HepG2 (cell line): ENCODE data around the gene TADA3. TPM values are rescaled to one million over a fixed set of nuclear protein-coding genes. Genes with fewer than 3 reads are reported as not detected.
A peak's percentile ranks its signal among the peaks of the same experiment; 100 is the strongest.

Experiments
- ARID5B ChIP-seq: IDR thresholded peaks from 2 replicates; pipeline ENCODE4 v1.4.0; 2020; ENCODE audit warnings: mild to moderate bottlenecking, missing genetic modification reagents
- ATF3 ChIP-seq: sonication (generic); formaldehyde crosslinking; IDR thresholded peaks from 2 replicates; pipeline ENCODE4 v1.4.0; 2020; ENCODE audit warnings: missing genetic modification reagents
- BHLHE40 ChIP-seq: IDR thresholded peaks from 2 replicates; pipeline ENCODE4 v1.6.1; 2011; ENCODE audit warnings: low read length, improper control_type of control experiment
- BORCS8-MEF2B ChIP-seq: sonication (generic); formaldehyde crosslinking; IDR thresholded peaks from 2 replicates; pipeline ENCODE4 v1.8.0; 2022; ENCODE audit warnings: mild to moderate bottlenecking, missing genetic modification reagents
- CEBPG ChIP-seq: IDR thresholded peaks from 2 replicates; pipeline ENCODE4 v1.6.1; 2016
- HINFP ChIP-seq: sonication (generic); formaldehyde crosslinking; IDR thresholded peaks from 2 replicates; pipeline ENCODE4 v1.4.0; 2020; ENCODE audit warnings: low read depth, mild to moderate bottlenecking, missing genetic modification reagents
- ISL2 ChIP-seq: sonication (generic); formaldehyde crosslinking; IDR thresholded peaks from 2 replicates; pipeline ENCODE4 v1.5.0; 2020; ENCODE audit warnings: missing genetic modification reagents
- MLLT10 ChIP-seq: sonication (generic); formaldehyde crosslinking; IDR thresholded peaks from 2 replicates; pipeline ENCODE4 v1.4.0; 2020; ENCODE audit warnings: missing genetic modification reagents
- MTF2 ChIP-seq: sonication (generic); formaldehyde crosslinking; IDR thresholded peaks from 2 replicates; pipeline ENCODE4 v1.5.0; 2020; ENCODE audit warnings: missing genetic modification reagents, borderline replicate concordance
- TEAD3 ChIP-seq: optimal IDR thresholded peaks from 2 replicates; pipeline ENCODE3; 2016; ENCODE audit warnings: borderline replicate concordance
- YEATS4 ChIP-seq: sonication (generic); formaldehyde crosslinking; IDR thresholded peaks from 2 replicates; pipeline ENCODE4 v1.4.0; 2020; ENCODE audit warnings: missing genetic modification reagents, borderline replicate concordance
- YY1 ChIP-seq: IDR thresholded peaks from 2 replicates; pipeline ENCODE4 v1.6.1; 2011; ENCODE audit warnings: low read length, low read depth, moderate library complexity, mild to moderate bottlenecking; ENCODE audit not compliant: insufficient read depth, insufficient replicate concordance
- ZBTB25 ChIP-seq: IDR thresholded peaks from 2 replicates; pipeline ENCODE4 v1.6.1; 2018; ENCODE audit warnings: missing genetic modification reagents
- ZEB1 ChIP-seq: IDR thresholded peaks from 2 replicates; pipeline ENCODE4 v1.6.1; 2012; ENCODE audit warnings: mild to moderate bottlenecking, low read depth, inconsistent platforms; ENCODE audit not compliant: insufficient replicate concordance
- ZNF230 ChIP-seq: sonication (generic); formaldehyde crosslinking; IDR thresholded peaks from 2 replicates; pipeline ENCODE4 v1.4.0; 2020; ENCODE audit warnings: mild to moderate bottlenecking, missing genetic modification reagents
- ZNF232 ChIP-seq: sonication (generic); formaldehyde crosslinking; IDR thresholded peaks from 2 replicates; pipeline ENCODE4 v1.4.0; 2020; ENCODE audit warnings: missing genetic modification reagents, borderline replicate concordance
- ZNF513 ChIP-seq: sonication (generic); formaldehyde crosslinking; conservative IDR thresholded peaks from 2 replicates; pipeline ENCODE4 v1.5.0; 2020; ENCODE audit warnings: missing genetic modification reagents
- ZNF674 ChIP-seq: sonication (generic); formaldehyde crosslinking; IDR thresholded peaks from 2 replicates; pipeline ENCODE4 v1.5.0; 2020; ENCODE audit warnings: low read depth, mild to moderate bottlenecking, missing genetic modification reagents
- ZNF772 ChIP-seq: sonication (generic); formaldehyde crosslinking; IDR thresholded peaks from 2 replicates; pipeline ENCODE4 v1.5.0; 2020; ENCODE audit warnings: mild to moderate bottlenecking, missing genetic modification reagents
- polyA plus RNA-seq, 8 experiments: library from polyadenylated mRNA; depleted of rRNA in 3 of 8; stranded (reverse) in 7 of 8; unstranded in 1 of 8; fragments of >200 nt; fragmentation: Illumina TruSeq in 4 of 8; extraction: Trizol in 4 of 8; gene quantifications; 2 replicates each; pipeline versions ENCODE4 v1.2.1 to v1.2.3, GENCODE V29; 2011 to 2016; ENCODE audit warnings: low read depth in 4 of 8, missing spikeins in 1 of 8, mixed read lengths in 1 of 8; ENCODE audit not compliant: insufficient read depth in 1 of 8
- total RNA-seq, 5 experiments: library from RNA; depleted of rRNA; stranded (reverse); fragments of >200 nt; fragmentation: Illumina TruSeq; extraction: Trizol; gene quantifications; 2 replicates each; pipeline ENCODE4 v1.2.3, GENCODE V29; 2016; ENCODE audit warnings: low read depth in 1 of 5

TADA3 gene
- total and polyA plus RNA-seq, 2 of the 13 experiments (the other 11 are each of a cell fraction or from before 2014, with no cell fraction given): 32.1 to 37.1 TPM

- TF ChIP-seq ZBTB25 (CRISPR knock-in tag): no peak; the same call in none of the 2 replicates
- TF ChIP-seq CEBPG: no peak
- no peak; the same call in 1 of the 2 replicates for TF ChIP-seq MTF2 (CRISPR knock-in tag)
- TF ChIP-seq YY1: peak; percentile 34
- TF ChIP-seq YEATS4 (CRISPR knock-in tag): peak; percentile 27; the same call in 1 of the 2 replicates
- no peak for TF ChIP-seq MLLT10 (CRISPR knock-in tag)
- no peak for TF ChIP-seq ZNF513 (CRISPR knock-in tag)
- 0 out of 2 replicates have a peak, but pooled peaks have one; percentile 44 for TF ChIP-seq HINFP
- no peak for TF ChIP-seq TEAD3 (CRISPR knock-in tag)
- no peak for TF ChIP-seq ATF3
- no peak for TF ChIP-seq ZEB1
- peak; percentile 27; the same call in 1 of the 2 replicates for TF ChIP-seq ISL2 (CRISPR knock-in tag)
- peak; percentile 16; the same call in 1 of the 2 replicates for TF ChIP-seq ZNF230 (CRISPR knock-in tag)
- 0 out of 2 replicates have a peak, but pooled peaks have one; percentile 20 for TF ChIP-seq ZNF232 (CRISPR knock-in tag)
- no peak for TF ChIP-seq ZNF772 (CRISPR knock-in tag)
- TF ChIP-seq ARID5B (CRISPR knock-in tag): no peak
- TF ChIP-seq BORCS8-MEF2B (CRISPR knock-in tag): no peak
- TF ChIP-seq ZNF674 (CRISPR knock-in tag): no peak
- TF ChIP-seq BHLHE40: peak; percentile 97
Observed at GRCh38 chr3:9792405-9793160, at the start of gene TADA3, which contains the start of gene ARPC4 (continued).
